ENCODE data around the gene RASSF3.
A peak's percentile ranks its signal among the peaks of the same experiment; 100 is the strongest.
"Not testable (repeated sequence)": the region's sequence is repeated elsewhere in the genome, so short reads cannot be mapped to it uniquely, and the experiment has no call there.

RASSF3 gene

DNA sequence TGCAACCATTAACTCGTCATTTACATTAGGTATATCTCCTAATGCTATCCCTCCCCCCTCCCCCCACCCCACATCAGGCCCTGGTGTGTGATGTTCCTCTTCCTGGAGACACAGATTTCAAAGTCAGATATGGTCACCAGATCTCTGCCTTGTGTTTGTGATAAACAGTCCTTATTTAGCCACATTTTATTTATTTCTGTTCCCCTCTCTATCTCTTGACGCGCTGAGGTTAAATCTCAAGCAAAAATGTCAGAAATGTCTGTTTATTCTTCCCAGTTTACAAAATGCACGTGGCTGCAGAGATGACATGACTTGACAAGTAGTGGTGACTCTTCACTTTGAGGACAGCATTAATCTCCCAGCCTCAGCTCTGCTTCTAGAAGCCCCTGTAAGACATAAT is 11.5 kb upstream of the RASSF3 start:
- peak; percentile 34 for DNase-seq

DNA sequence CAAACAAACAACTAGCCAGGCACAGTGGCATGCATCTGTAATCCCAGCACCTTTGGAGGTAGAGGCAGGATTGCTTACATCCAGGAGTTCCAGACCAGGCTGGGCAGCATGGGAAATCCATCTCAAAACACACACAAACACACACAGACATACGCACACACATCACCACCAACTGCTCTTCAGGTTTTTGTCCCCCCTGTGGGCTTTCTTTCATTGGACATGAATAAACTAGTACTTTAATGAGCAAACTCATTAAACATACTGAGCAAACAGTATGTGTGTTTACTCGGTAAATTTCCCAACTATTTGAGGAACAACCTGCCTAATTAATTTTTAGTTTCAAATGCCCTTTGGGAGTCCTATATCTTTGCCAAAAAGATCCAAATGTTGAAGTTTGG is 10.1 kb upstream of the RASSF3 start:
- DNase-seq = no peak

DNA sequence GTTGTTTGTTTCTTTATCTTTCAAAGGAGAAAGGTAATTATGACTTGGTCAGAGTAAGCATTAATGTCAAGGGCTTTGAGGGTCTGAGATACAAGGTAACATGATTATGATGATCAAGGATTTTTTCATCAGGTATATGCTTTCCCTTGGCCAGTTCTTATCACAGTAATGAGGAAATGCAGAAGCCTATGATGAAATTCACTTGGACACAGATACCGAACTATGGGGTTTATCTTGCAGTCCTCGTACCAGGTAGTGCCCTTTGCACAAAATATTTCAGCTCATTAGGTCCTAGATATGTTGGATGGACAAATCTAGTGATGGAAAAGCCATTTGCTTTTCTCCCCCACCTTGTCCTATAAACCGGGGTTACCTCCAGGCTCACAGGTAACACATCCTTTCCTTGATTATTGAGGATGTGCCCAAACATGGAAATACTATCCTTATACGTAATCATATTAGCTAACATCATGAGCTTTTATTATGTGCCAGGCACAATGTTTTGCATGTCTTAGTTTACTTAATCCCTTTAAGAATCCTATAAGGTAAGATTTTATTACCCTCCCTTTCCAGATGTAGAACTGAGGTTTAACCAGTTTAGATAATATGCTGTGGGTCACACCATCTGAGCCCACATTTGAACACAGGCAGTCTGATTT is 7.0 kb upstream of the RASSF3 start:
- DNase-seq = peak; percentile 24

DNA sequence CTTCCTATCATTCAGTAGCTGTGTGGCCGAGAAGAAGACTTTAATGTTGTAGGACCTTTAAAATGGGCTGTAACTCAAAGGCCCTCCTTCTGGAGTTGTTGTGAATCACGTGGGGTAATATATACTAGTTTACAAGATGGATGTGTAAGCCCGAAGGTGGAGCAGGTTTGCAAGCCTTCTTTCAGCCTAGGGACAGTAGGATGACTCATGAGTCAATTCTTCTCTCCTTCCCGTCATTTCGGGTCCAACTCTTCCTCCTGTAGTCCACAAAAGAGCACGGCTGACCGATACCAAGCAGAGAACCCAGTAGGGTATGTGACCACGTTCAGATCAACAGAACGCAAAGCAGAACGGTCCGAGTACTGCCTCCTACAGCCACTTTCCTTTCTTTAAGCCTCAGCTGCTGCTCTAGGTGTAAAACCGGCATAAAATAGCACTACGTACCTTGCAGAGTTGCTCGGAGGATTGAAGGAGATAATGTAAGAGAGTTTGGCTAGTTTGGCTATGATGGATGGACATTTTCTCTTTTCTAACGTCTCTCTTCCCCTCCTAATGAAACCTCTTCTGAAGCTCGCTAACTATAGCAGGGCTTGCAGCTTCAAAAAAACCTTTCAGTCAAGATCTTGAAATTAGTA is 1.3 kb upstream of the RASSF3 start:
- DNase-seq = peak; percentile 80

DNA sequence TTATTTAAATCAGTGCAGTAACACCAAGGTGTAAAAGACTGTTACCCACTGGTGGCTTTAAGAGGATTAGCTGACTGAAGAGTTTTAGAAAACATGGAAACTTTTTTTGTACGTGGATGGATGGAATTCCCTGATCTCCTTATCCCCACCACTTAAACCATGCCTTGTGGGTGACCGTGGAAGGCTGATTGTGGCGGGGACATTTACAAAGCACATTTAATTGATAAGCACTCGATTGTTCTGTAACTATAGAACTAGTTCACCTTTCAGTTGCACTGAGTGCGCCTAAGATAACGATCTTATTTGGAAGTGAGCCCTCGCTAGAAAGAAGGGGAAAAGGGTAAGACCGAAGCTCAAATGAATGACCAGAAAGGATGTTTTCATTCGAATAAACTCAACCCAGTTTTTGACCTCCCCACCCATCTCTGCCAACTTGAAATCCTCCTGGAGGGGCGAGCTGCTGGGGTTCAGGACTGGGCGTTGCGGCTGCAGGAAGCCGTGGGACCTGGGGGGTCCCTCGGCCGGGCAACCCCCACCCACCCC is 688 bp upstream of the RASSF3 start:
- peak; percentile 74 for DNase-seq

DNA sequence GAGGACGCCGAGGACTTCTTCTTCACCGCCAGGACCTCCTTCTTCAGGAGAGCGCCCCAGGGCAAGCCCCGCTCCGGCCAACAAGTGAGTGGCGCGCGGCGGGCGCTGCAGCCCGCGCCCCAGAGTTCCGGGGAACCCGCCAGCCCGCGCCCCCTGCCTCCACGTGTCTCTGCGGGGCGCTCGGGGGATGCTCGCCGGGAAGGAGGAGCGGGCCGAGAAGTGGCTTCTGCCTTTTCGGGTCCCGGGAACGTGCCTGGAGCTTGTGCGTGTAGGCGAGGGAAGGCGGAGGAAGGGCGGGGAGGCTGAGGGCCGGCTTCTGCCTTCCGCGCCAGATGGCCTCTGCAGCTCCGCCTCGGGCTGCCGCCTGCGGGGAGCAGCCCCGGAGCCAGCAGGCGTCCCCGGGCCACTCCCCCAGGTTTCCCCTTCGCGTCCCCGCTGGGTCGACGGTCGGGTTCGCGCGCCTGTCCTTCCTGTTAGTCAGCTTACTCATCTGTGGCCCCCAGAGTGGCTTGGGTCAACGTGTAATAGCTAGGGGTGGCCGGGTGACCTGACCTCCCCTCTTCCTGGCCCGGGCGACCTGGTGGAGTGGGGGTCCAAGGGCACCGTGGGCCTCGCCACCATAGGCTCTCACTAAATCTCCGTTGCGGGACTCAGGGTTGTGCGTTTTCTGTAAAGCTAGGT is 505 bp downstream of the RASSF3 start:
- peak; percentile 70 for DNase-seq

DNA sequence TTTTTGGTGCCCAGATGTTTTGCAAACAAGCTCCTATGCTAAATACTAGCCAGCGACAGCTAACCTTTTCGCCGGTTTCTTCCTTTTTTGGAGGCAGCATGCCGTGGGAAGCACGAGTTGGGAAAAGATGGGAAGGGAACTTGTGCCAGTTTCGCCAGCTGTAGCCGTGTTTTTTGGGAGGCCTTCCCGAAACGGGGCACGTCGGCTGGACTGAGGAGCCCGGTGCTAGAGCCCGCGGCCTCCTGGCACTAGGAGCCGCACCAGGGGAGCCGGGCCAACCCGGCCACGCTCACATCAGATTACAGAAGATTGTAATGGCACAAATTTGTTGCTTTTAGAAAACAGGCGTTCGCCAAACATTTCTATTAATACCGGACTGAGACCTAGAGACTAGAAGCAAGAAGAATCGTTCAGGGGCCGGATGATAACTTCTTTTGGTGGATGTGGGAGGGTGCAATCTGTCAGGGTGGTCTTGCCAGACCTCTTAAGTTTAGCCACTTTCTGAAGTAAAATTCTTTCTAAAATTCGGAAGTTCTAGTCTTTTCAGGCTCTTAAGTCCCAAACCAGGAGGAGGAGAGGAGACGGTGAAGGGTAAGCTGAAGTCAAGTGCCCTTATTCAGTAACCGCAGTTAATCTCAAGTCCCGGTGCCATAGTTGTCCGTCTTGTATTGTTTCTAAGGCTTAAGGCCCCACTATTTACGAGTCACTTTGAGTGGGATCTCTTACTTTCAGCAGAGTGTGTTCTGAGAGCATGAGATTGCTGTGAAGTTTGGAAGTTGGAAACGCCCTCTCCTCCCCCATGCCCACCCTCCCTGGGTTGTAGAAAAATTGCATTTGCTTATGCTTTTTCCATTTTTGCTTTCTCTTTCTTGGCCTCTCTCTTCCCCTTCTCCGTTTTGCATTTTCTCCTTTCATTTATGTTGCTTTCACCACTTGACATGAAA is 1.3 kb downstream of the RASSF3 start:
- peak; percentile 79 for DNase-seq

DNA sequence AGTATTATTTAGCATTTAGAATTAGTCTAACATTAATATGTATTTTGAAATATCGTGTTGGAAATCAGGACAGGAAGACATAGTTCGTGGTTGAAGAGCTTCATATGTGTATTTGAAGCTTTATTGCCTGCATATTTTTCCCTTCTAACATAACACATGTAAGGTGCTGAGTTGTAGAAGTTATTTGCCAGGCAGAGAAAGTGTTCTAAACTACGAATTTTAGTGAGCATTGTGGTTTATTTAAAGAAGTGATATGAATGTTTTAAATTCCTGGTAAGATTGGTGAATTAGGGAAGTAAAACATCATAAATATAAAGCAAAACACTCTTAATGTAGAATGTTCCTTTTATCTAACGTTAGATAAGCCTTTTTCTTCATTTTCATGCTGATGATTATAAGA is 2.5 kb downstream of the RASSF3 start:
- DNase-seq = peak; percentile 13

DNA sequence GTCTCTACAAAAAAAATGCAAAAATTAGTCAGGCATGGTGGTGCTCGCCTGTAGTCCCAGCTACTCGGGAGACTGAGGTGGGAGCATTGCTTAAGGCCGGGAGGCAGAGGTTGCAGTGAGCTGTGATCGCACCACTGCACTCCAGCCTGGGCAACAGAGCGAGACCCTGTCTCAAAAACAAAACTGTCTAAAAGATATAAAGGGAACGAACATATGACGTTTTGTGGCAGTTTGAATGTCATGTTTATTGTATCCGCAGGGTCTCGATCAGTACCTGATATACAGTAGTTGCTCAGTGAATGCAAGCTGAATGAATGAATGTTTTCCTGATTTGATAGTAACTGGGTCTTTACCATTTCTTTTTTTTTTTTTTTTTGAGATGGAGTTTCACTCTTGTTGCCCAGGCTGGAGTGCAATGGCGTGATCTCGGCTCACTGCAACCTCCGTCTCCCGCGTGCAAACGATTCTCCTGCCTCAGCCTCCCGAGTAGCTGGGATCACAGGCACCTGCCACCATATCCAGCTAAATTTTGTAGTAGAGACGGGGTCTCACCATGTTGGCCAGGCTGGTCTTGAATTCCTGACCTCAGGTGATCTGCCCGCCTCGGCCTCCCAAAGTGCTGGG is 3.6 kb downstream of the RASSF3 start:
- not testable (repeated sequence) for DNase-seq

DNA sequence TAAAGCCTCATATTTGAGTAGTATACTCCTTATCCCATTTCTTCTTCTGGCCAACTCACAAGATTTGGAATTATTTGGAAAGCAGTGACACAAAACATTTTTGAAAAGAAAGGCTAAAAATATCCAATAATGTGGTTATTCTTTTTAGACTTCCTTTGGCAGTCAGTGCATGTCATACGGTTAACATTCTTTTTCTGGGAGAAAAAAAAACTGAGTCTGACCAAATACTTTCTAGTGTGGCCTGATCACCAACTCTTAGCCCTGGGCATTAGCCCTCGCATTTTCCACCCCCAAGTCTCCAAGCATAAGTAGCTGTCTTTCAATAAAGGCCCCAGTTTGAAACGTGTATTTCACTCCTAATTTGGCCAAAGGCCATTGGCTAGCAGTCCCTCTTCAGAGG is 5.9 kb downstream of the RASSF3 start:
- no peak for DNase-seq

DNA sequence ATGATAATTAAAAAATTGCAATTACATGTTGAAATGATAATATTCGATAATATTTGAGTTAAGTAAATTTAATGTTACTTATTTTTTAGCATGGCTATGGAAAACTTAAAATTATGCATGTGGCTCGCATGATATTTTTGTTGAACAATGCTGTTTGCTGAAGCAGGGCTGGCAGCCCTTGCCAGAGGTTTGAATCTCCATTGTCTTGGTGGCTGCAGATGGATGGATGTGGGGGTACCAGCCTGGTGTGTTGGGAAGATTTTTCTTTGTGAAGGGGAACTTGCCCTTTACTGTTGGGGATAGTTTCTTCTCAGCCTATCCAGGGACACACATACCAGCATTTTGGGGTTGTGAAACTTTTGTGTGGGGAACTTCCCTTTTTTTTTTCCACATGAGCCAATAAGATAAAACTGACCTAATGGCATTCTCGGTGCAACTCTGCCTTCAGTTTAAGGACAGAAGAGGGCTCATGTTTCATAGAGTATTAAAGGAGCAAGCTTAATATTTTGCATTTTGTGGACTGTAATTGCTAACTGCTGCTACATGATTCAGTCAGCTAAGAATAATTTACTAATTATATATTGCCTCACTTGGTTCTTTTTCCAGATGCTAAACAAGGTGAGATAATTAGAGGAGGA is 8.8 kb downstream of the RASSF3 start:
- peak; percentile 94 for DNase-seq

DNA sequence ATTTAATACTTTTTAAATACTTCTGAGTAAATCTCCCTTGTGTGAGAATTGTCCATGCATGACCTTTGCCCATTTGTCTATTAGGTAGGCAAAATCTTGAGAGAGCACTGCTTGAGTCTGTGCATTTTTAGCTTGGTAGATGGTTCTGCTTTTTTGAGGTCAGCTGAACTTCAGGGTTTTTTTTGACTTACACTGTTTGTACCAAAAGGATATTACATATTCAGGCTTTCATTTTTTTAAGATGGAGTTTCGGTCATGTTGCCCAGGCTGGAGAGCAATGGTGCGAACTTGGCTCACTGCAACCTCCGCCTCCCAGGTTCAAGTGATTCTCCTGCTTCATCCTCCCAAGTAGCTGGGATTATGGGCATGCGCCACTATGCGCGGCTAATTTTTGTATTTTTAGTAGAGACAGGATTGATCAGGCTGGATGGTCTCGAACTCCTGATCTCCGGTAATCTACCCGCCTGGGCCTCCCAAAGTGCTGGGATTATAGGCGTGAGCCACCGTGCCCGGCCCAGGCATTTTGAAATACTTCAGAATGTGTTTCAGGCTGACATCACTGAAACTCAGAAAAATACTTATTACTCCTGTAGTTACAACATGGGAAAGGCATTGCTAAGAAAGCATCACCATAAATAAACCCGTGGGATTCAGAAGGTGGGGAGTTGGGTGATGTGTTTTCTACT is 11.1 kb downstream of the RASSF3 start:
- DNase-seq = peak; percentile 43

DNA sequence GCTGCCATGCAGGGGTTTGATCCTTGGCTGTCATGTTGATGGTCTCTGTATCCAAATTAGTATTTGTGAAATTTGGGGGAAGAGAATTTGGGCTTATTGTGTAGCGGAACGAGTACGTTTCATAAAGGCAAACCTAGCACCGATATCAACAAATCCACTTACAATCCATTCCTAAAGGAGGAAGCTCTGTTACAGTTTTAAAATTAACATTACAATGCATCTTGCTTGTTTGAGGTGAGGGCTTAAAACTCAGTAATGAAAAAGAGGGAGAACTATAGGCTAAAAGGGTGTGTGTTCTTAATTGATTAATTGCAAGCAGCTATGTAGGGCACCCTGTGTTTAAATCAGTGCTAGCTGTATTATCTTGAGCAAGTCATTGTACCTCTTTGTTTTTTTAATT is 13.7 kb downstream of the RASSF3 start:
- no peak for DNase-seq

DNA sequence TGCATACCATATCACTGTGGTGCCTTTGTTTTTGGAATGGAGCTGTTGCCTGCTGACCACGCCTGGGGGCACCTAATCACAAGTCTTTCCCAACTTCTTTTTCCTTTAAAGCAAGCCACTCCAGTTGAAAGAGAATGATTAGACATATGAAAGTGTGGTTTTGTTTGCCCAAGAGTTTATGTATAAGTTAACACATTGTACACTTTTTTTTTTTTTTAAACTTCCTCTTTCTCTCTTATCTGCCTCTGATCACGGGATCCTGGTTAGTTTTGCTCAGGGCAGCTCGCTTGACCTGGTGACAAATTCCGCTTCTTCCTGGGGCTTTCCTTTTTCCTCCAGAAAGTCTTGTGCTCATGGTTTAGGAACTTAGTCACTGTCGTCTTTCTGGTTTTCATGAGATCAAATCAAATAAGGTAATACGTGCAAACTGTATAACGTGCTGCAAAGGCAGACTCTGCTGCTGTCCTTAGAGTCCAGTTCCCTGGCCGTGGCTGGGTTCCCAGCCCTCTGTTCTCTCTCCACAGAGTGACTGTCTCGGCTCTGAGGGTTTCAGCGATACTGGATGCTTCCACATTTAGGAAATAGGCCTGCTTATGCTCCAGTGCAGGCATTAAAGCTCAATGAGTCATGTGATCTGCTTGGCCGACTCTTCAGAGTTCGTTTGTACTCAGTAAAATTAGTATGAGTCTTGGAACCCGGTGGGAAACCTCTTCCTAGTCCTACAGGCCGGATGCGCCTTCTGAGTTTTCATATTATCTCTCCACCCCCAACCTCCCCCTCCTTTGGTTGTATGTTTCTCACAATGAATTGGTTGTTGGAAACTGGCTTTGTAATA is 15.2 kb downstream of the RASSF3 start:
- DNase-seq = peak; percentile 96

DNA sequence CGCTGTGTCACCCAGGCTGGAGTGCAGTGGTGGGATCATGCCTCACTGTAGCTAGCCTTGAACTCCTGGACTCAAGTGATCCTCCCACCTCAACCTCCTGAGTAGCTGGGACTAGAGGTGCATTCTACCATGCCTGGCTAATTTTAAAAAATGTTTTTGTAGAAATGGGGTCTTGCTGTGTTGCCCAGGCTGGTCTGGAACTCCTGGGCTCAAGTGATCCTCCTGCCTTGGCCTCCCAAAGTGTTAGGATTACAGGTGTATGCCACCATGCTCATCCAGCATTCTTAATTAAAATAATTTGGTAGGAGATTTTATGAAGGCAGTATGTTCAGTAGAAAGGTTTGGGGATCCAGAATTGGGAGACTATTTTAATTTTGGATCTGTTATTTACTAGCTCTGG is 16.3 kb downstream of the RASSF3 start:
- DNase-seq = not testable (repeated sequence)

DNA sequence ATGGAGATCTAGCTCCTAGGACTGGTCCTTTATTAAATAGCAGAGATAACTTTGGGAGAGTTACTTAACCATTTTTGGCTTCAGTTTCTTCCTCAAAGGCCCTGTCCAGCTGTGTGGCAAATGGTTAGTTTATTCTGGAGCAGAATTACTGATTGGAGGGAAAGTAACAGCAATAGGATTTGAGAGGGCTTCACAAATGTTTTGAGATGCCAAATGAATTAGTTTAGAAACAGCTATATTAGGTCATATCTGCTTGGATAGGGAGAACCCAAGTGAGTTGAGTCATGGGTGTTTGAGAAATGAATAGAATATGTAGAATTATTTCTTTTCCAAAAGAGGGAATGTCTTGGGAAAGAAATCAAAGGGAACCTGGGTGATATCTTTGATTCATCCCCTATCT is 17.5 kb downstream of the RASSF3 start:
- DNase-seq = no peak

DNA sequence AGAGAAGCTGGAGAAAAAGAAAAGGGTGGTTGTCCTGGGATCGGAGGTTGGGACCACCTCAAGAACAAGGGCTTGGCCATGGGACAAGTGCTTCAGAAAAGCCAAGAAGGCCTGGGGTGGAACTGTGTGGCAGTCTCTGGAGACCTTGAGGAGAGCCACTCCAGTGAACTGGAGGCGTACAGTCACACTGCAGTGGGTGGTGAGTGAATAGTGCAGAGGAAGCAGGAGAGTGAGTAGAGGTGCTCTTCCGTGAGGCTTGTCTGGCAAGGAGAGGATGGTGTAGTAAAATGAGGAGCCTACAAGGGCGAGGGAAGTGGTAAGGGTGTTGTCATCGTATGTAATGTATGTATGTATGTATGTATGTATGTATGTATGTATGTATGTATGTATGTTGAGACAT is 20.9 kb downstream of the RASSF3 start:
- no peak for DNase-seq

DNA sequence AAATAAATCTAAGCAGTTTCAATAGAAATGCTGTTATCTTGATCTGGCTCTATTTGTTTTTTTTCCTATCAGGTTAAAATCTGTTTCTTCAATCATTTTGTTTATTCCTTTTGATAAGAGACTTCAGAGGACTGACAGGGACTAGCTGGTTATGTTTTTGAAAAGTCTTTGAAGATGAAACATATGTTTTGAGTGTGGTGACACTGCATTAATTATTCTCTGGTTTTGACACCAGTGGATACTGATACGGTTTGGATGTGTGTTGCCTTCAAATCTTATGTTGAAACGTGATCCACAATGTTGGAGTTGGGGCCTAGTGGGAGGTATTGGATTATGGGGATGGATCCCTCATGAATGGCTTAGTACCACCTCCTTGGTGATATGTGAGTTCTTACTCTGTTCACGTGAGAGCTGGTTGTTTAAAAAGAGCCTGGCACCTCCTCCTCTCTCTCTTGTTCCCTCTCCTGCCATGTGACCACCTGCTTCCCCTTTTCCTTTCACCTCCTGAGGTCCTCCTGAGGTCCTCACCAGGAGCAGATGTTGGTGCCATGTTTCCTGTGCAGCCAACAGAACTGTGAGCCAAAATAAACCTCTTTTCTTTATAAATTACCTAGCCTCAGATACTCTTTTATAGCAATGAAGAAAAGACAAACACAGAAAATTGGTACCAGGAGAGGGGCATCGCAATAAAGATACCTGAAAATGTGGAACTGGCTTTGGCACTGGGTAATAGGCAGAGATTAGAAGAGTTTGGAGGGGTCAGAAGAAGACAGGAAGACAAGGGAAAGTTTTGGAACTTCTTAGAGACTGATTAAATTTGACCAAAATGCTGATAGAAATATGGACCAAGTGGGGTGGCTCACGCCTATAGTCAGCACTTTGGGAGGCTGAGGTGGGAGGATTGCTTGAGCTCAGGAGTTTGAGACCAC is 23.0 kb downstream of the RASSF3 start:
- no peak for DNase-seq

DNA sequence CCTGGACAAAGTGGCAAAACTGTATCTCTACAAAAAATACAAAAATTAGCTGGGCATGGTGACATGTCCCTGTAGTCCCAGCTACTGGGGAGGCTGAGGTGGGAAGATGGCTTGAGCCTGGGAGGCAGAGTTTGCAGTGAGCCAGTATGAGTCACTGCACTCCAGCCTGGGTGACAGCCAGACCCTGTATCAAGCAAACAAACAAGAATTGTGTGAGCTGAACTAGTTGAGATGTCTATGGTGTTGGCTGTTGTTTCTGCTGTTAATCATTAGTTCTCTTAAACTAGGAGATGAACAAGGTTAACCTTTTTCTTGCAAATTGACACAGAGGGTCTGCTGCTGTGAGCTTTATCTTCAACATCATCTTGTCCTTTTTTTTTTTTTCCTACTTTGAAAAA is 23.6 kb downstream of the RASSF3 start:
- DNase-seq = peak; percentile 15

All from OCI-M1 (cell line).